HepG2 (cell line): Measurements from ENCODE around the gene NKPD1. TPM values are rescaled to one million over a fixed set of nuclear protein-coding genes. Genes with fewer than 3 reads are reported as not detected.

Experiments
- ARNTL ChIP-seq: sonication (generic); formaldehyde crosslinking; IDR thresholded peaks from 2 replicates; pipeline ENCODE4 v1.4.0; 2020; ENCODE audit warnings: mild to moderate bottlenecking, missing genetic modification reagents
- PITX1 ChIP-seq: sonication (generic); formaldehyde crosslinking; IDR thresholded peaks from 2 replicates; pipeline ENCODE4 v1.5.1; 2020; ENCODE audit warnings: mild to moderate bottlenecking, missing genetic modification reagents
- SATB2 ChIP-seq: sonication (generic); formaldehyde crosslinking; IDR thresholded peaks from 2 replicates; pipeline ENCODE4 v1.5.0; 2020; ENCODE audit warnings: missing genetic modification reagents
- SKIL ChIP-seq: sonication (generic); formaldehyde crosslinking; IDR thresholded peaks from 2 replicates; pipeline ENCODE4 v1.8.0; 2022; ENCODE audit warnings: missing genetic modification reagents, mild to moderate bottlenecking, moderate library complexity, borderline replicate concordance
- SMAD3 ChIP-seq: sonication (generic); formaldehyde crosslinking; IDR thresholded peaks from 2 replicates; pipeline ENCODE4 v1.4.0; 2020; ENCODE audit warnings: missing genetic modification reagents
- SSRP1 ChIP-seq: IDR thresholded peaks from 2 replicates; pipeline ENCODE4 v1.6.1; 2016; ENCODE audit warnings: control low read depth
- SYNCRIP ChIP-seq: fragments of 200-400 bp; formaldehyde crosslinking; IDR thresholded peaks from 2 replicates; pipeline ENCODE4 v1.6.1; 2018; ENCODE audit warnings: mild to moderate bottlenecking, low read depth, low read length; ENCODE audit not compliant: insufficient read depth
- TCF7L2 ChIP-seq: IDR thresholded peaks from 2 replicates; pipeline ENCODE4 v1.6.1; 2011; ENCODE audit warnings: mild to moderate bottlenecking, low read depth, low read length, moderate library complexity
- TGIF2 ChIP-seq: IDR thresholded peaks from 2 replicates; pipeline ENCODE4 v1.6.1; 2016; ENCODE audit warnings: control low read depth, missing compliant biosample characterization
- ZBTB38 ChIP-seq: sonication (generic); formaldehyde crosslinking; IDR thresholded peaks from 2 replicates; pipeline ENCODE4 v1.5.1; 2020; ENCODE audit warnings: mild to moderate bottlenecking, missing genetic modification reagents
- ZFP36 ChIP-seq: fragments of 150-350 bp; IDR thresholded peaks from 2 replicates; pipeline ENCODE4 v1.6.1; 2018; ENCODE audit warnings: borderline replicate concordance, low read length, low read depth; ENCODE audit not compliant: partially characterized antibody
- ZFP41 ChIP-seq: sonication (generic); formaldehyde crosslinking; IDR thresholded peaks from 2 replicates; pipeline ENCODE4 v1.4.0; 2020; ENCODE audit warnings: mild to moderate bottlenecking, missing genetic modification reagents, borderline replicate concordance
- ZNF101 ChIP-seq: sonication (generic); formaldehyde crosslinking; IDR thresholded peaks from 2 replicates; pipeline ENCODE4 v1.4.0; 2020; ENCODE audit warnings: mild to moderate bottlenecking, low read depth, missing genetic modification reagents, borderline replicate concordance
- ZNF274 ChIP-seq: sonication (generic); formaldehyde crosslinking; IDR thresholded peaks from 2 replicates; pipeline ENCODE4 v1.5.1; 2020; ENCODE audit warnings: mild to moderate bottlenecking, missing genetic modification reagents
- ZNF382 ChIP-seq: sonication (generic); formaldehyde crosslinking; IDR thresholded peaks from 2 replicates; pipeline ENCODE4 v1.5.0; 2020; ENCODE audit warnings: missing genetic modification reagents, mild to moderate bottlenecking, borderline replicate concordance
- ZNF451 ChIP-seq: sonication (generic); formaldehyde crosslinking; IDR thresholded peaks from 2 replicates; pipeline ENCODE4 v1.5.0; 2020; ENCODE audit warnings: mild to moderate bottlenecking, missing genetic modification reagents
- ZNF557 ChIP-seq: sonication (generic); formaldehyde crosslinking; IDR thresholded peaks from 2 replicates; pipeline ENCODE4 v1.4.0; 2020; ENCODE audit warnings: missing genetic modification reagents
- ZNF614 ChIP-seq: IDR thresholded peaks from 2 replicates; pipeline ENCODE4 v1.6.1; 2018; ENCODE audit warnings: missing biosample characterization, missing genetic modification reagents, inconsistent platforms, borderline replicate concordance
- ZNF672 ChIP-seq: sonication (generic); formaldehyde crosslinking; IDR thresholded peaks from 2 replicates; pipeline ENCODE4 v1.8.1; 2022; ENCODE audit warnings: missing genetic modification reagents
- ZNF7 ChIP-seq: IDR thresholded peaks from 2 replicates; pipeline ENCODE4 v1.6.1; 2016; ENCODE audit warnings: missing biosample characterization, missing genetic modification reagents
- ZNF790 ChIP-seq: sonication (generic); formaldehyde crosslinking; IDR thresholded peaks from 2 replicates; pipeline ENCODE4 v1.8.0; 2022; ENCODE audit warnings: missing genetic modification reagents, mild to moderate bottlenecking, borderline replicate concordance
- ZNF878 ChIP-seq: sonication (generic); formaldehyde crosslinking; IDR thresholded peaks from 2 replicates; pipeline ENCODE4 v1.8.1; 2023; ENCODE audit warnings: mild to moderate bottlenecking, missing genetic modification reagents, moderate library complexity
- polyA plus RNA-seq, 8 experiments: library from polyadenylated mRNA; depleted of rRNA in 3 of 8; stranded (reverse) in 7 of 8; unstranded in 1 of 8; fragments of >200 nt; fragmentation: Illumina TruSeq in 4 of 8; extraction: Trizol in 4 of 8; gene quantifications; 2 replicates each; pipeline versions ENCODE4 v1.2.1 to v1.2.3, GENCODE V29; 2011 to 2016; ENCODE audit warnings: low read depth in 4 of 8, missing spikeins in 1 of 8, mixed read lengths in 1 of 8; ENCODE audit not compliant: insufficient read depth in 1 of 8
- total RNA-seq, 5 experiments: library from RNA; depleted of rRNA; stranded (reverse); fragments of >200 nt; fragmentation: Illumina TruSeq; extraction: Trizol; gene quantifications; 2 replicates each; pipeline ENCODE4 v1.2.3, GENCODE V29; 2016; ENCODE audit warnings: low read depth in 1 of 5
- TF ChIP-seq, protein P1 (sequence below): sonication (generic); formaldehyde crosslinking; IDR thresholded peaks from 2 replicates; pipeline ENCODE4 v1.4.0; 2020; ENCODE audit warnings: missing genetic modification reagents, mild to moderate bottlenecking, borderline replicate concordance
- TF ChIP-seq, protein P2 (sequence below): sonication (generic); formaldehyde crosslinking; IDR thresholded peaks from 2 replicates; pipeline ENCODE4 v1.4.0; 2020; ENCODE audit warnings: missing genetic modification reagents

NKPD1 gene
- total and polyA plus RNA-seq, 2 of the 13 experiments (the other 11 are each of a cell fraction or from before 2014, with no cell fraction given), result 0.03 TPM; not detected in 1

GRCh38 chr19:45178262-45179071, 17.7 kb upstream of the NKPD1 start, which contains the start of gene BLOC1S3 (continued):
- TF ChIP-seq, protein P1, sequence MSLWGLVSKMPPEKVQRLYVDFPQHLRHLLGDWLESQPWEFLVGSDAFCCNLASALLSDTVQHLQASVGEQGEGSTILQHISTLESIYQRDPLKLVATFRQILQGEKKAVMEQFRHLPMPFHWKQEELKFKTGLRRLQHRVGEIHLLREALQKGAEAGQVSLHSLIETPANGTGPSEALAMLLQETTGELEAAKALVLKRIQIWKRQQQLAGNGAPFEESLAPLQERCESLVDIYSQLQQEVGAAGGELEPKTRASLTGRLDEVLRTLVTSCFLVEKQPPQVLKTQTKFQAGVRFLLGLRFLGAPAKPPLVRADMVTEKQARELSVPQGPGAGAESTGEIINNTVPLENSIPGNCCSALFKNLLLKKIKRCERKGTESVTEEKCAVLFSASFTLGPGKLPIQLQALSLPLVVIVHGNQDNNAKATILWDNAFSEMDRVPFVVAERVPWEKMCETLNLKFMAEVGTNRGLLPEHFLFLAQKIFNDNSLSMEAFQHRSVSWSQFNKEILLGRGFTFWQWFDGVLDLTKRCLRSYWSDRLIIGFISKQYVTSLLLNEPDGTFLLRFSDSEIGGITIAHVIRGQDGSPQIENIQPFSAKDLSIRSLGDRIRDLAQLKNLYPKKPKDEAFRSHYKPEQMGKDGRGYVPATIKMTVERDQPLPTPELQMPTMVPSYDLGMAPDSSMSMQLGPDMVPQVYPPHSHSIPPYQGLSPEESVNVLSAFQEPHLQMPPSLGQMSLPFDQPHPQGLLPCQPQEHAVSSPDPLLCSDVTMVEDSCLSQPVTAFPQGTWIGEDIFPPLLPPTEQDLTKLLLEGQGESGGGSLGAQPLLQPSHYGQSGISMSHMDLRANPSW (CRISPR knock-in tag), result no peak; the same call in 1 of the 2 replicates
- TF ChIP-seq SATB2 (CRISPR knock-in tag) (0 out of 2 replicates have a peak, but pooled peaks have one; percentile 37), SMAD3 (CRISPR knock-in tag) (no peak), ZFP41 (no peak), ZNF274 (CRISPR knock-in tag) (peak; percentile 62; the same call in 1 of the 2 replicates), TCF7L2 (no peak), ZNF878 (no peak), ZNF101 (CRISPR knock-in tag) (no peak), TGIF2 (peak; percentile 86; the same call in 1 of the 2 replicates), ZNF672 (CRISPR knock-in tag) (no peak), ZNF7 (CRISPR knock-in tag) (no peak), ZNF557 (CRISPR knock-in tag) (no peak), SYNCRIP (no peak), SSRP1 (no peak), ZNF451 (CRISPR knock-in tag) (no peak; the same call in 1 of the 2 replicates), ZNF790 (CRISPR knock-in tag) (no peak), ARNTL (peak; percentile 100), PITX1 (CRISPR knock-in tag) (peak; percentile 13; the same call in 1 of the 2 replicates), ZNF382 (CRISPR knock-in tag) (no peak), SKIL (CRISPR knock-in tag) (no peak), ZBTB38 (no peak), ZNF614 (CRISPR knock-in tag) (no peak), ZFP36 (no peak)
- TF ChIP-seq, protein P2, sequence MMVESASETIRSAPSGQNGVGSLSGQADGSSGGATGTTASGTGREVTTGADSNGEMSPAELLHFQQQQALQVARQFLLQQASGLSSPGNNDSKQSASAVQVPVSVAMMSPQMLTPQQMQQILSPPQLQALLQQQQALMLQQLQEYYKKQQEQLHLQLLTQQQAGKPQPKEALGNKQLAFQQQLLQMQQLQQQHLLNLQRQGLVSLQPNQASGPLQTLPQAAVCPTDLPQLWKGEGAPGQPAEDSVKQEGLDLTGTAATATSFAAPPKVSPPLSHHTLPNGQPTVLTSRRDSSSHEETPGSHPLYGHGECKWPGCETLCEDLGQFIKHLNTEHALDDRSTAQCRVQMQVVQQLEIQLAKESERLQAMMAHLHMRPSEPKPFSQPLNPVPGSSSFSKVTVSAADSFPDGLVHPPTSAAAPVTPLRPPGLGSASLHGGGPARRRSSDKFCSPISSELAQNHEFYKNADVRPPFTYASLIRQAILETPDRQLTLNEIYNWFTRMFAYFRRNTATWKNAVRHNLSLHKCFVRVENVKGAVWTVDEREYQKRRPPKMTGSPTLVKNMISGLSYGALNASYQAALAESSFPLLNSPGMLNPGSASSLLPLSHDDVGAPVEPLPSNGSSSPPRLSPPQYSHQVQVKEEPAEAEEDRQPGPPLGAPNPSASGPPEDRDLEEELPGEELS (CRISPR knock-in tag), result no peak
